GM10266 (cell line): ENCODE measurements around the gene EXOC3L1.

Experiments
- DNase-seq: peaks from one replicate; pipeline ENCODE4 v3.0.0; 2012; ENCODE audit errors: extremely low spot score
- TF ChIP-seq, protein P1 (sequence below): IDR thresholded peaks from 2 replicates; pipeline ENCODE4 v1.5.1; 2012; ENCODE audit warnings: mild to moderate bottlenecking, low read depth; ENCODE audit not compliant: control insufficient read depth, insufficient read depth; ENCODE audit errors: missing control alignments

Gene EXOC3L1

GRCh38 chr16:67190448-67191399 lies 788 bp upstream of the EXOC3L1 start:
- TF ChIP-seq, protein P1, sequence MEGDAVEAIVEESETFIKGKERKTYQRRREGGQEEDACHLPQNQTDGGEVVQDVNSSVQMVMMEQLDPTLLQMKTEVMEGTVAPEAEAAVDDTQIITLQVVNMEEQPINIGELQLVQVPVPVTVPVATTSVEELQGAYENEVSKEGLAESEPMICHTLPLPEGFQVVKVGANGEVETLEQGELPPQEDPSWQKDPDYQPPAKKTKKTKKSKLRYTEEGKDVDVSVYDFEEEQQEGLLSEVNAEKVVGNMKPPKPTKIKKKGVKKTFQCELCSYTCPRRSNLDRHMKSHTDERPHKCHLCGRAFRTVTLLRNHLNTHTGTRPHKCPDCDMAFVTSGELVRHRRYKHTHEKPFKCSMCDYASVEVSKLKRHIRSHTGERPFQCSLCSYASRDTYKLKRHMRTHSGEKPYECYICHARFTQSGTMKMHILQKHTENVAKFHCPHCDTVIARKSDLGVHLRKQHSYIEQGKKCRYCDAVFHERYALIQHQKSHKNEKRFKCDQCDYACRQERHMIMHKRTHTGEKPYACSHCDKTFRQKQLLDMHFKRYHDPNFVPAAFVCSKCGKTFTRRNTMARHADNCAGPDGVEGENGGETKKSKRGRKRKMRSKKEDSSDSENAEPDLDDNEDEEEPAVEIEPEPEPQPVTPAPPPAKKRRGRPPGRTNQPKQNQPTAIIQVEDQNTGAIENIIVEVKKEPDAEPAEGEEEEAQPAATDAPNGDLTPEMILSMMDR, result no peak
- DNase-seq, result no peak

GRCh38 chr16:67188798-67189197 lies 1.1 kb downstream of the EXOC3L1 start:
- TF ChIP-seq, protein P1, result no peak
- no peak for DNase-seq

DNA sequence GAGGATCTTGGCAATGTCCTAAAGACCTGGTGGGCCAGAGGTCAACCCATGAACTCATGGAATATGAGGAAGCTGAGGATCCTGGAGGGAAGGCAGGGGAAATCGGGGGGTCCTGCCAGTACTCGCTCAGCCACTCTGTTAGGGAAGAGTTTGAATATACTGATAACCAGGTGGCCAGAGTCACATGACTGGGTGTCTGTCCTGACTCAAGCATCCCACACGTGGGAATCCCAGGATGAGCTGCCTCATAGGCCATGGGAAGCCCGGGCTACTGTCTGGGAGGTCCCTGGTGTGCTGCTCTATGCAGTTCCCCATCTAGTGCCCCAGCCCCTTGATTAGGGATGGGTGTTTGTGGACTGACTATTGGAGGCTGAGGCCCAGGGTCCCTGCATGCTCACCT lies 1.6 kb downstream of the EXOC3L1 start:
- TF ChIP-seq, protein P1, result no peak
- no peak for DNase-seq

- TF ChIP-seq, protein P1, result no peak
- no peak for DNase-seq
Measured at GRCh38 chr16:67187175-67187890, 2.6 kb downstream of the EXOC3L1 start.

DNA sequence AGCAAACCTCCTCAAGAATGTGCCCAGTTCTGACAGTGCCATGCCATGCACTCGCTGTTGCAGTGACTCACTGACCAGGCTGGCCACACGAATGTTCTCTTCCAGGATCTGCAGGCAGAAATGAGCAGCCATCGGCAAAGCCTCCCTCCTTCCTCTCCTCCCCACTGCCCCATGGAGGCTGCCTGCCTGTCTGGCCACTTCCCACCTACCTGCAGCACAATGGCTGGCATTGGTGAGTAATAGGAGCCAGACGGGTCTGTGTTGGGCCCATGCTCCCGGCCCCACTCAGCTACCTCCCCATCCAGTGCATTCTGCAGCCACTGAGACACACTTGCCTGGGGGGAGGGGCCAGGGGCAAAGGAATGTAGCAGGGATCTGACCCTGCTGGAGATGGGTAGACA lies 3.4 kb downstream of the EXOC3L1 start:
- TF ChIP-seq, protein P1, result no peak
- no peak for DNase-seq

DNA sequence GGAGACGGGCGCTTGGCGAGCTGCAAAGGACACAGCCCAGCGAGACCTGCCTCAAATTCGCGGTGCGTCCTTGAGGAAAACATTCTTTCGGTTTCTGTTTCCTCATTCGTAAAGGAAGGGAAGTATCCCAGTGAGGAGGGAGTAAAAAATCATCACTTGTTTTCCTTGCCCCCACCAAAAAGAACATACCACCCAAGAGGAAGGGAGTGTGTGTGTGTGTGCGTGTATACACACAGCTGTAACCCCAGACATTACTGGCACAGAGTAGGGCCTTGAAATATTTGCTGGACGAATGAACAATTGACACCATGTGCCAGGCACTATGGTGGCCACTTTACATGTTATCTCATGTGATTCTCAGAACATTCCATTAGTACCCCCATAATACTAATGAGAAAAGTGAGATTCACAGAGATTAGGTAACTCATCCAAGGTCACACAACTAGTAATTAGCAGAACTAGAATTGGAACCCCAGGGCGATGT lies 4.2 kb downstream of the EXOC3L1 start:
- no peak for DNase-seq
- TF ChIP-seq, protein P1, result no peak
